ENCODE results near the gene SS18L1.

DNA sequence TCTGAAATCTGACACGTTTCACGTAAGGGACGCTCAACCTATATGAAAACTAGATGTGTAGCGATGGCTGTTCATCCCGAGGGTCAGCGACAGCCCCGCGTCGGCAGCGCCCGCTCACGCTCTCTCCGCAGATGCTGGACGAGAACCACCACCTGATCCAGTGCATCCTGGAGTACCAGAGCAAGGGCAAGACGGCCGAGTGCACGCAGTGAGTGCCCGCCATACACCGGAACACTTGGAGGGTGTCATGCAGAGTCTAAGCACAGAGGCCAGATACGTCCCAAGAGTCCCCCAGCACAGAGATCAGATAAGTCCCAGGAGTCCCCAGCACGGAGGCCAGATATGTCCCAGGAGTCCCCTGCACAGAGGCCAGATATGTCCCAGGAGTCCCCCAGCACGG, 15.0 kb downstream of the SS18L1 start:
- TF ChIP-seq ELK1 (IDR thresholded peaks at IDR 0.05; ENCODE audit: low read depth, low read length) (no peak), SUZ12 (IDR thresholded peaks at IDR 0.05; ENCODE audit: unreplicated experiment) (no peak)
- TF ChIP-seq, protein P1, sequence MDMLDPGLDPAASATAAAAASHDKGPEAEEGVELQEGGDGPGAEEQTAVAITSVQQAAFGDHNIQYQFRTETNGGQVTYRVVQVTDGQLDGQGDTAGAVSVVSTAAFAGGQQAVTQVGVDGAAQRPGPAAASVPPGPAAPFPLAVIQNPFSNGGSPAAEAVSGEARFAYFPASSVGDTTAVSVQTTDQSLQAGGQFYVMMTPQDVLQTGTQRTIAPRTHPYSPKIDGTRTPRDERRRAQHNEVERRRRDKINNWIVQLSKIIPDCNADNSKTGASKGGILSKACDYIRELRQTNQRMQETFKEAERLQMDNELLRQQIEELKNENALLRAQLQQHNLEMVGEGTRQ (IDR thresholded peaks at IDR 0.05; ENCODE audit: borderline replicate concordance, low read depth, low read length): no peak
- TF ChIP-seq, protein P2, sequence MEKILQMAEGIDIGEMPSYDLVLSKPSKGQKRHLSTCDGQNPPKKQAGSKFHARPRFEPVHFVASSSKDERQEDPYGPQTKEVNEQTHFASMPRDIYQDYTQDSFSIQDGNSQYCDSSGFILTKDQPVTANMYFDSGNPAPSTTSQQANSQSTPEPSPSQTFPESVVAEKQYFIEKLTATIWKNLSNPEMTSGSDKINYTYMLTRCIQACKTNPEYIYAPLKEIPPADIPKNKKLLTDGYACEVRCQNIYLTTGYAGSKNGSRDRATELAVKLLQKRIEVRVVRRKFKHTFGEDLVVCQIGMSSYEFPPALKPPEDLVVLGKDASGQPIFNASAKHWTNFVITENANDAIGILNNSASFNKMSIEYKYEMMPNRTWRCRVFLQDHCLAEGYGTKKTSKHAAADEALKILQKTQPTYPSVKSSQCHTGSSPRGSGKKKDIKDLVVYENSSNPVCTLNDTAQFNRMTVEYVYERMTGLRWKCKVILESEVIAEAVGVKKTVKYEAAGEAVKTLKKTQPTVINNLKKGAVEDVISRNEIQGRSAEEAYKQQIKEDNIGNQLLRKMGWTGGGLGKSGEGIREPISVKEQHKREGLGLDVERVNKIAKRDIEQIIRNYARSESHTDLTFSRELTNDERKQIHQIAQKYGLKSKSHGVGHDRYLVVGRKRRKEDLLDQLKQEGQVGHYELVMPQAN (conservative IDR thresholded peaks at IDR 0.05): no peak
